AG10803 (cell line): Measurements from ENCODE around the gene TM4SF18.
"Not testable (repeated sequence)": the region's sequence is repeated elsewhere in the genome, so short reads cannot be mapped to it uniquely, and the experiment has no call there.

Experiments used
- DNase-seq: peaks from one replicate; pipeline ENCODE4 v3.0.0; 2010; ENCODE audit warnings: low read depth
- H3K4me3 ChIP-seq: 2 replicates; pipeline ENCODE4 v1.5.1; 2011; ENCODE audit warnings: mild to moderate bottlenecking, low read length, control low read depth
- TF ChIP-seq, protein P1 (sequence below): conservative IDR thresholded peaks from 2 replicates; pipeline ENCODE4 v1.5.1; 2011; ENCODE audit warnings: mild to moderate bottlenecking, low read length, control low read depth, inconsistent platforms

The TM4SF18 gene

GRCh38 chr3:149352556-149352955 is 19.1 kb upstream of the TM4SF18 start:
- peak; percentile 53 for DNase-seq
- TF ChIP-seq, protein P1, sequence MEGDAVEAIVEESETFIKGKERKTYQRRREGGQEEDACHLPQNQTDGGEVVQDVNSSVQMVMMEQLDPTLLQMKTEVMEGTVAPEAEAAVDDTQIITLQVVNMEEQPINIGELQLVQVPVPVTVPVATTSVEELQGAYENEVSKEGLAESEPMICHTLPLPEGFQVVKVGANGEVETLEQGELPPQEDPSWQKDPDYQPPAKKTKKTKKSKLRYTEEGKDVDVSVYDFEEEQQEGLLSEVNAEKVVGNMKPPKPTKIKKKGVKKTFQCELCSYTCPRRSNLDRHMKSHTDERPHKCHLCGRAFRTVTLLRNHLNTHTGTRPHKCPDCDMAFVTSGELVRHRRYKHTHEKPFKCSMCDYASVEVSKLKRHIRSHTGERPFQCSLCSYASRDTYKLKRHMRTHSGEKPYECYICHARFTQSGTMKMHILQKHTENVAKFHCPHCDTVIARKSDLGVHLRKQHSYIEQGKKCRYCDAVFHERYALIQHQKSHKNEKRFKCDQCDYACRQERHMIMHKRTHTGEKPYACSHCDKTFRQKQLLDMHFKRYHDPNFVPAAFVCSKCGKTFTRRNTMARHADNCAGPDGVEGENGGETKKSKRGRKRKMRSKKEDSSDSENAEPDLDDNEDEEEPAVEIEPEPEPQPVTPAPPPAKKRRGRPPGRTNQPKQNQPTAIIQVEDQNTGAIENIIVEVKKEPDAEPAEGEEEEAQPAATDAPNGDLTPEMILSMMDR = peak; percentile 78
- H3K4me3 ChIP-seq = no peak overlapping the region

GRCh38 chr3:149343951-149344350 is 10.5 kb upstream of the TM4SF18 start:
- TF ChIP-seq, protein P1 = 0 out of 2 replicates have a peak, but pooled peaks have one; percentile 7
- H3K4me3 ChIP-seq = no peak overlapping the region
- no peak for DNase-seq

DNA sequence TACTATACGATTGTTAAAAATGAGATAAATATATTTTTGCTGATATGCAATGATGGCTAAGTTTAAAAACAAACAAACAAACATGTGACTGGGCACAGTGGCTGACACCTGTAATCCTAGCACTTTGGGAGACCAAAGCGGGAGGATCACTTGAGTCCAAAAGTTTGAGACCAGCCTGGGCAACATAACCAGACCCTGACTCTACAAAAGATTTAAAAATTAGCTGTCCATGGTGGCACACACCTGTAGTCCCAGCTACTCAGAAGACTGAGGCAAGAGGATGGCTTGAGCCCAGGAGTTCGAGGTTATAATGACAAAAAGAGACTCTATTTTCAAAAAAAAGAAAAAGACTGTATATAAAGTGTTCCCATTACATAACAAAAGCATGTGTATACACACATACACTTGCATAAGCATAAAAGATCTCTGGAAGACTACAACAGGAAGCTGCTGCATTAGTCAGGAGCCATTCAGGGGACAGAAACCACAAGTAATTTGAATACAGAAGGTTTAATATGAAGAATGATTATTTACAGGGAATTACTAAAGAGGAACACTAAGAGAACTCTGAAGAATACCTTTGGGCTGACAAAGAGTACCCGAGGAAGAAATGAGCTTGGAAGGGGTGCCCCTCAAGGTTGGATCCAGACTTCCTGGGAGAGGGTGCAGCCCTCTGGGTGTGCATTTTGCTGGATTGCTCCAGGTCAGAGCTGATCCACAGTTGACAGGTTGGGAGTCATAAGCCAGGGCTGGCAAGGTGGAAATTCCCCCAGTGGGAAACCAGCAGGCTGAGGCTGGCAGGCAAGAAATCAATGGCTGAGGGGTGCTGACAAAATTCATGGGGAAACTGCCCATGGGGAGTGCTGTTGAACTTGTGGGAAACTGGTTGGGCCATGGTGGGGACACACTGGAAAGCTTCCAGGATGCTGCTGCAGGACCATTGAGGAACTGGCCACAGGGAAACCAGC is 9.3 kb upstream of the TM4SF18 start:
- TF ChIP-seq, protein P1 = no peak
- peak; percentile 87 for DNase-seq
- H3K4me3 ChIP-seq = no peak overlapping the region

DNA sequence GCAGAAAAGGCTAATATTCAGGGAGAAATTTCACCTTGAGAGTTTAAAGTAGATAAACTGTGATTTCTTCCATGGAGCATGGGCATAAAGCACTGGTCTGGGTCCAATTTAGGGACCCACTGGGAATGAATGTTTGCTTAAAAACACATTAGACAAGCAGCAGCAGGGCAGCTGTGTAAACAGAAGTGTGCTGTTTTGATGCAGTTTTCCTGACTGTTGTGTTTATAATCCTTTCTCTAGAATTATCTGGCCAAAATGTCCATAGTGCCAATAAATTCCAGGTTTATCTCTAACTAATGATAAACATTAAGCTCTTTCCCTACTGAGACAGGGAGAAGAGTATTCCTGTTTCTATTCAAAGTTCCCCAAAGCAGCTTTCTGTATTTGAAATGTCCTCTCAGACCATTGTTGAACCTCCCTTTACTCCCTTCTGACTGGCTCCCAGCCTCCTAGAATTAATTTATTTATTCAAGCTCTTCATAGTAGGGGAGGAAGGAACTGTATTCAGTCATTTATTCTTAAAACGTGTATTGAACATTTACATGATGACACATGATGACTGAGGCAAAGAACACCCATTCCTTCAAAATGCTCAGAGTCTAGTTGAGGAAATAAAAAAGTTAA is 7.0 kb upstream of the TM4SF18 start:
- no peak overlapping the region; the same call in 1 of the 2 replicates for H3K4me3 ChIP-seq
- DNase-seq = peak; percentile 25

GRCh38 chr3:149339931-149340309 is 6.5 kb upstream of the TM4SF18 start:
- H3K4me3 ChIP-seq = no peak overlapping the region
- DNase-seq = peak; percentile 98
- TF ChIP-seq, protein P1 = no peak

More for the DNA sequence above, 7.0 kb upstream of the TM4SF18 start:
- TF ChIP-seq, protein P1 = no peak

GRCh38 chr3:149337486-149337885 is 4.0 kb upstream of the TM4SF18 start:
- H3K4me3 ChIP-seq, DNase-seq: not testable (repeated sequence)

DNA sequence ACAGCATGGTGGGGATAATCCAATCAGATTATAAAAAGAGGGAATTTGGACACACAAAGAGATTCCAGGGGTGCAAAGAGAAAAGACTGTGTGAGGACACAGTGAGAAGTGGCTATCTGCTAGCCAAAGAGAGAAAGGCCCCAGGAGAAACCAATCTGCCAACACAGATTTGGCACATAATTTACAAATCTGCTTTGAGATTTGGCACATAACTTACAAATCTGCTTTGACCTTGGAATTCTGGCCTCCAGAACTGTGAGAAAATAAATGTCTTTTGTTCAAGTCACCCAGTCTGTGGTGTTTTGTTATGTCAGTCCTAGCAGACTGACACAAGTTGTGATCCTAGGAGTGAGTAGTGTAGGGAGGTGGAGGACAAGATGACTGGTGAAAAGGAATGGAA is 3.5 kb upstream of the TM4SF18 start:
- peak; percentile 46 for DNase-seq
- TF ChIP-seq, protein P1 = no peak
- H3K4me3 ChIP-seq = no peak overlapping the region
